Epidermal melanocyte (primary cell): ENCODE results near the gene ENOX1.

Experiments
- DNase-seq: peaks from one replicate; pipeline ENCODE4 v3.0.0; 2011; ENCODE audit warnings: low spot score; ENCODE audit not compliant: insufficient read length

Gene ENOX1

DNA sequence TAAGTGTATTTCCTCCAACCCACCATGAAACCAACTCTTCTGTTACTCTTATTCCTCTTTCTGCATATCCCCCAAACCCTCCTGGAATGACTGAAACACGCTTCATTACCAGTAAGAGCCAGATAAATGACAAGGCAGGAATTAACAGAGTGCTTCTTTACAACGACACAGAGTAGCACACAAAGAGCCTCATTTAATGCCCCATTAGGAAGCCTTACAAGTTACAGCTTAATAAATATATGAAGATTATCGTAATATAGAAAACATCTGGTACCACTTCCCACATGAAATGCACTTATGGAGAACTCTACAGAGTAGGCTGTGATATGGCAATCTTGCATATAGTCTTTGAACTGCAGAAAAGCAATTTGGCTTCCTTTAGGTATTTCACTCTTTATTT is 116.8 kb downstream of the ENOX1 start:
- DNase-seq = no peak

- no peak for DNase-seq
These were observed 117.7 kb downstream of the ENOX1 start for GRCh38 chr13:43669101-43669500.

DNA sequence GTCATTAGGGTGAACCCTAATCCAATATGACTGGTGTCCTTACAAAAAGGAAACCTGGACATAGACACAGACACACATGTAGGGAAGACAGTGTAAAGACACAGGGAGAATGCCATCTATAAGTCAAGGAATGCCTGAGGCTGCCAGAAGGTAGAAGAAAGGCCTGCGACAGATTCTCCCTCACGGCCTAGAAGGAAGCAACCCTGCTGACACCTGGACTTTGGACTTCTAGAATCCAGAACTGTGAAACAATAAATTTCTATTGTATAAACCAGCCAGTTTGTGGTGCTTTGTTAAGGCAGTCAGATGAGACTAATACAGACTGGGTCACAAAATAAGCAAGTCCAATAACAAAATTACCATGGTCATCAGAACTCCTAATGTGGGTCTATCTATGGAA is 120.4 kb downstream of the ENOX1 start:
- DNase-seq = no peak

GRCh38 chr13:43665388-43665787 is 121.4 kb downstream of the ENOX1 start:
- no peak for DNase-seq

DNA sequence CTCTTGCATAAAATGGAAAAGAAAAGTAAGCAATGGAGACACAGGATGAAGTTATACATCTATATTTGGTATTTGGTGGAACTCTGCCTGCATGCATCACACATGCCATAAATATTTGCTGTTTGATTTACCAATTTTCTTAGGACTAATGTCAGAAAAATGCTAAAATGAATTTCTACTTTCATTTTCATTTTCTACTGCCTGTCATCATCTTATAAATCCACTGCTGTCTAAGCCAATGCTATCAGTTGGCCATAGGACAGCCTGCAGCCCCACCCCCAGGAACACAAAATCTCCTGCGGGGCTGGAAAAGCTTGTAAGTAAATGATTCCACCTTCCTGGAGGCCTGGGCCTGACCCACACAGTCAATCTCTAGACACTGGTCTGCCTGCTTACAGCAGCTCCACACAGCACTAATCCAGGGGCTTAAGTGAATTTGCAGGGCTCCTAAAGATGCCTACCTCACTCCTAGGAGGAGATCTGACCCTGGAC is 122.0 kb downstream of the ENOX1 start:
- no peak for DNase-seq

DNA sequence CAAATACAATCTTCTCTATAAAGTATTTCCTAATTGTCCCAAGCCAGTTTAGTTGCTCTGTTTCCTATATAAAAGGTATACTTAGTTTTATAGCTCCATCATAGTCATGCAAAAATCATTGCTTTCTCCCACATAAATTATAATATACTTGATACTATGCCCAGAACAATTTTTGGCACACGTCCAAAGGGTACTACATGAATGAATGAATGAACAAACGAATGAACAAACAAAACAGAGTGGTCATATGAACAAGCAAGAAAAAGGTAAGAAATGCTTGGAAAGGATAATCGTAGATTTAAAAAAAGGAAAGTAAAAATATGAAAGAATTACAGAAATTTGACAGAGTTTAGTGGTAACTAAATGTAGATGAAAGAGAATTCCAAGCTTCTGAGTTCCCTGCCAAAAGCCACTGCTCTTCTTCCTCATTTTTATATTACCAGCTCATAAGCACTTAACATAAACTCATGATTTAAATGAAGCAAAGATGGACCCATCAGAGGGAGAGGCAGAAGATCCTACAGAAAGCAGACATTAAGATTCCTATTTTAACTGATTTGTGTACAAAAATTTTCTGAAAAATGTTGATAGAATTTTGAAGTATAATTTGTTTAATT is 123.2 kb downstream of the ENOX1 start:
- no peak for DNase-seq

DNA sequence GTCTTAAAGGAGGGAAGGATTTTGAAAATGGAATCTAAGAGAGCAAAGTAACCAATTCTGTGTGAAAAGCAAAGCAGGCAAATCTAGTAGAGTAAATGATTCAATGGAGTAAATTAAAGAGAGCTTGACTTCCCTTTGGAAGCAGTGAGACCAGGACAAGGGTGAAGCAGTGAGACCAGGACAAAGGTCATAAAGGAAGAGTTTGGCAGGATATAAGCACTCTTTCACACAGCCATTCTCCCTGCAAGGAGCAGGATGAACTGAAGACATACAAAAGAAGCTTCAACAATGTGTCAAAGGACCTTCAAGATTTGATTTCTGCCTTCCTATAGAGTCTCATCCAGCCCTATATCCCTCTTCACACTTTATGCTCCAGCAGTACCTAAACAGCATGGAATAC is 123.8 kb downstream of the ENOX1 start:
- no peak for DNase-seq

GRCh38 chr13:43661161-43661830 is 125.5 kb downstream of the ENOX1 start:
- DNase-seq = peak; percentile 29

DNA sequence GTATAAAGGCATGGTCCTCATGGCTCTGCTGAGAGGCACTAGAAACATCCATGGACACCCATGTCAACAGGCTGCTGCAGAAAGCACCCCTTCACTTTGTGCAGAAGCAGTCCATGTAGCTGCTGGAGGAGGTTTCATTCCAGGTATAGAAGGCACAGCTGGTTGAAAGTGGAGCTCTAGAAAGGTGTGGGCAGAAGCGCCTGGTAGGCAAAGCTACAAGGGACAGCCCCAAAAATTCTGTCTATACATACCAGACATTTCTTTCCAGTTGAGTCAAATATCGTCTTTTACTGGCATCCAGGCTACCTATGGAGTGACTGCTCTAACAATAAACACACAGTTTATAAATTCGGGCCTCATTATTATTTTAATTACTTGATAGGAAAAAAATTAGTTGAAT is 129.3 kb downstream of the ENOX1 start:
- no peak for DNase-seq

DNA sequence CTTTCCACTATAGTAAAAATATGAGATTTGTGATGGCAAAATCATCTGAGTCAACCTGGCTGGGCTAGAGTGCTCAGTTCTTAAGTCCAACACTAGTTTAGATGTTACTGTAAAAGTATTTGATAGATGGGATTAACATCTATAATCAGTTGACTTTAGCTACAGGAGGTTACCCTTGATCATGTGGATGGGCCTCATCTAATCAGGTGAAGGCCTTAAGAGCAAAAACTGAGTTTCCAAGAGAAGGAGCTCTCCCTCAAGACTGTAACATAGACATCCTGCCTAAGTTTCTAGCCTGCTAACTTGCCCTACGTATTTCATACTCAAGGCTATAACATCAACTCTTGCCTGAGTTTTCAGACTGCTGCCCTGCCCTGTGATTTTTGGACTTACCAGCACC is 132.8 kb downstream of the ENOX1 start:
- DNase-seq = no peak

GRCh38 chr13:43653395-43653794 is 133.4 kb downstream of the ENOX1 start:
- no peak for DNase-seq

DNA sequence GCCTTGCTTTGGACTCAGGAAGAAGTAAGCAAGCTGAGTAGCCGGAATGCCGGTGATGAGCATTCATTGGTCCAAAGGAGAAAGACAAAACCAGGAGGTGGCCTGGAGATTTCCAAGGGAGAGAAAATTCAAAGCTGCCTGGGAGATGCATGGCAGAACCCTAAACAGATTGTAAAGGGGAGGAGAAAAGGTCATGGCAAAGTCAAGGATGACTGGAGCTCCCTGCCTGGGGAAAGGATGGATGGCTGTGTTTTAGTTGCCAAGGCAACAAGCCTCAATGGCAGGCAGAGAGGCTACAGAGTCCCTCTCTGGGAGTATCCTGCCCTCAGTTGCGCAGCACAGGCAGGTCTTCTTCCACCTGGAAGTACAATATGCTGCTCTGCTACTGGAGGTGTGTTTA is 134.0 kb downstream of the ENOX1 start:
- DNase-seq = no peak

GRCh38 chr13:43650882-43651281 is 135.9 kb downstream of the ENOX1 start:
- no peak for DNase-seq

DNA sequence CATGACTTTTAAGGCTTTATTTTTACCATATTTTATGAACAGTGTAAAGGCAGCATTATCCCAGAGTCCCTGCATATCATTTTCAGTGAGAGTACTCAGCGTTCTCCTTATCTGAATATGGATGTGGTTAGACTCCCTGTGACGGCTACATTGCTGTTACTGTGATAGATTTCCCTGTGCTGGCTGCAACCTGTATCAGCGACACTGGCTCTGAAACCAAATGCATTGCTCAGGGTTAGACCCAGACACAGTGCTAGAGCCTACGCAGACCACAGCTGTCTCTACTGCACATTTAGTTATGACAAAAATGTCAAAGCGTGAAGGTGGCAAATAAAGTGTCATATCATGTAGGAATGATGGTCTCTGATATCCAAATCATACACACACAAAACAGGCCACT is 138.0 kb downstream of the ENOX1 start:
- no peak for DNase-seq

DNA sequence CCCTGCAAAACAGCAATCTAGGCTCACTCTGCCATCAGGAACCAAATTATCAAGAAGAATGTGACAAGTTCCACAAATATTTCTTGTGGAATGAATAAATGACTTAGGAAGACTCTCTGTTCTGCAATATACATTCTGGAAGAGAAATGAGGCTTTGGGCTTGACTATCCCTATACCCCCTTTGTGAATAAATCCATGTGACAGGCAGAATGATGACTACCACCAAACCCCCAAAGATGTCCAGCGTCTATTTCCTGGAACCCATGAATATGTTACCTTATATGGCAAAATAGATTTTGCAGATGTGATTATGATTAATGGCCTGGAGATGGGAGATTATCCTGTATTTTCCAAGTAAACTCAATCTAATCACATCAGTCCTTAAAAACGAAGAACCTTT is 139.3 kb downstream of the ENOX1 start:
- no peak for DNase-seq

- no peak for DNase-seq
These were observed 146.3 kb downstream of the ENOX1 start for GRCh38 chr13:43640476-43640875.

DNA sequence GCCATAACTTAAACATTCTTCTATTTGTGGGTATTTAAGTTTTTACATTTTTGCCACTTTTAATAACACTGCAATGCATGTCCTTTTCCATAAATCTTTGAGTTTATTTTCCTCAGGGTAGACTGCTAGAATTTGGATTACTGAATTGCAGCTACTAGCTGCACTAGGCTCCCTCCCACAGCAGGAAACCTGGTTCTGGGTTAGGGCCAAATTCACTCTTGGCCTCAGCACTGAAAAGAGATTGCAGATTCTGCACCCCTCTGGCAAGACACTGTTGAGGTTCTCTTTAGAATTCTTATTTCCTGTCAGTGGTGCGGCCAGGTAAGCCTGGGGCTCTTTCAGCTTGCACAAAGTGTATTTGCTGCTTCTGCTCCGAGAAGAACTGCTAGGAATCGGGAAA is 155.7 kb downstream of the ENOX1 start:
- DNase-seq = no peak

- DNase-seq = no peak
These were observed 156.9 kb downstream of the ENOX1 start for GRCh38 chr13:43629691-43630480.

GRCh38 chr13:43626994-43627393 is 159.8 kb downstream of the ENOX1 start:
- DNase-seq = no peak

DNA sequence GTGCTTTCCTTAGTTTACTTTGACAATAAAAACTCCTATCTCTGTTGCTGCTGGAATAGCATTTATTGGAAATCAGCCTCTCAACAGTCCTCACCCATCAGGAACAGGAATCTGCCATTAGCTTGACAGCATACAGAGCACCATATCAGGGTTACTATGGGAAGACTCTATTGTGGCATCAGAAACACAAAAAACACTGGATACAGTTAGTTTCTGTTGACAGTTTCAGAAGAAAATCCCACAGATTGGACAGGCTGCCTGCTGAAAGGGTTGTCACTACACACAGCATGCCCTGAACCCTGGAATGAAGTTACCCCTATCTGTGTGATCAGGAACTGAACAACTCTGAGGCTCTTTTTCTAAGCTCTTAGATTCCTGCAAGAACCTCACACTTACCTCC is 172.7 kb downstream of the ENOX1 start:
- DNase-seq = no peak

DNA sequence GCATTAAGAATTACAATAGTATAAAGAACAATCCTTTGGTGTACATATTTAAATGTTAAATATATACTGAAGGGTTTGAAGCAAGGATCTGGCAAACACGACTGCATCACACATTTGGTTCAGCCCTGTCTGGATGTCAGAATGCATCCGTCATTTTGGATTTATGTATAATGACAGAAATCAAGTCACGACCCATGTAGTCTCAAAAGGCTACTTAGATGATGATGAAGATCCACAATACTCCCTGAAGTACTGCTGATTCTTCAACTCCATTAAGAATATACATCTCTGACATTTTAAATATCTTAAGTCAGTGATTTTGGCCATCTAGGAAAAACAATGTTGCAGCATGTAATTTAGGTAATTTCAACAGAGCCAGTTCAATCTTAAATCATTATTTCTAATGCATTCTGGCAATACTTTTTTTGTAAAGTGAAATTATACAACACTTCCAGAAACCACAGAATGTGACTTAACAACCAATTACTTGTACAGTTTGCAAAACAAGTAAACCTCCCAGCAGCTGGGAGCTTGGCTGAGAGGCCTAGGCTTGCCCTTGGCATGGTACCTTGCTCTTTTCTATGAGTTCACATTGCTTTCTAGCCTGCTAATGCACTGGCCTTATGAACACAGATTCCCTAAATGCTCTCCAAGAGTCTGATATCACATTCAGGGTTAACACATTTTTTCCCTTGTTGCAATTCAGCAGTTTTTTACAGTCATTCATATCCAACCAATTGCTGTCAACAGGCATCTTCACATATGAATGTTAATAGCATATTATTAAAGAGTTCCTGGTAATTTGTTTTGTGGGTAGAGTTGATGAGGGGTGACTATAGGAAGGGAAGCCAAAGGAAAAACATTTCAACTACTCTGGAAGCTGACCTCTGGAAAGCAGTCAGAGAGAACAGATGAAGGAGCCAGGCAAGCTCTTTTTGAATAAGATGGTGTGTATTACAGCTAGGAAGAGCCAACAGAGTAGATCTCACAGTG is 175.2 kb downstream of the ENOX1 start:
- no peak for DNase-seq
